GM18858 (cell line): ENCODE data around the gene PHACTR1.

Experiments
- ATAC-seq: cut with Tn5 transposase; IDR thresholded peaks from one replicate; pipeline ENCODE4 v1.9.1; 2021; ENCODE audit not compliant: unreplicated experiment

PHACTR1 gene

DNA sequence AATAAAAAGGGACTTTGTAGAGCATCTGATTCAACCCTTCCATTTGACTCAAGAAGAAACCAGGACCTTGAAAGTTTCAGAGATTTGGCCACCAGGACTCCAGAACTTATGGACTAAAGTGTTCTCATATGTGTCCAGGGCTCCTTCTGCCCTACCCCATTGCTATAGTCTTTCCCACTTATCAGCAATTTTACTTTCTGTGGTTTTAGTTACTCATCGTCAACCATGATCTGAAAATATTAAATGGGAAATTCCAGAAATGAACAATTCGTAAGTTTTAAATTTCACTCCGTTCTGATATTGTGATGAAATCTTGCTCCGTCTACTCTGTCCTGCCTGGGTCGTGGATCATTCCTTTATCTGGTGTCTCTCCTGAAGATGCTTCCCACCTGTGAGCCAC is 259.8 kb downstream of the PHACTR1 start:
- ATAC-seq = no peak

DNA sequence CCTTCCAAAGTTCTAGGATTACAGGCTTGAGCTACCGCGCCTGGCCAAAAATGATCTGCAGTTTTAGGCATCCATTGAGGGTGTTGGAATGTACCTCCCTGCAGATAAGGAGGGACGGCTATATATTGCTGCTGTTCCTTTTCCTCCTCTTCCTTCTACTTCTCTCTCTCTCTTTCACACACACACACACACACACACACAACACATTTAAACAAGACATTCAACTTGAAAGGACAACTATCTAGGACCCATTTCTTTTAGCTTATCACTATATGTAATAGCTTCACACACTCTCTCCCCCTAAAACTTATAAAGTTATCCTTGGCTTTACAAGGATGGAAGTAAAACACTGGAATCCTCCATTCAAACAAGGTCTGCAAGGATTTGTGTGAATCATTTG is 260.6 kb downstream of the PHACTR1 start:
- no peak for ATAC-seq

DNA sequence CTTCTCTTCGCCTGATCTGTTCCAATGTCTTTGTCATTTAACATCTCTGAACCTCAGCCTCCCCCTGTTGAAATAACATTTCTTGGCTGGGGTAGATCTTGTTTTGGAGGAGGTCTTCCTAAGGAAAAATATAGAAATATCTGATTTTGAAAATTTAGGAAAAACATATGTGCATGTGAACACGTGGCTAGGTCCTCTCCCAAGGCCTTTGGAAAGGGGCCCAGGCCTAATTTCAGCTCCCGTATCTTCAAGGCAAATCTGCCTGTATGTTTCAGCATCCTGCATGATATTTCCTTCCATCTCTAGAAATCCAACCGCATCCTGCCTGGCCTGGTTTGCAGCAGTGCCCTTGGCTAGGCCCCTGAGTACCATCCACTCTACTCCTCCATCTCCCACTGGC is 261.2 kb downstream of the PHACTR1 start:
- ATAC-seq = no peak

DNA sequence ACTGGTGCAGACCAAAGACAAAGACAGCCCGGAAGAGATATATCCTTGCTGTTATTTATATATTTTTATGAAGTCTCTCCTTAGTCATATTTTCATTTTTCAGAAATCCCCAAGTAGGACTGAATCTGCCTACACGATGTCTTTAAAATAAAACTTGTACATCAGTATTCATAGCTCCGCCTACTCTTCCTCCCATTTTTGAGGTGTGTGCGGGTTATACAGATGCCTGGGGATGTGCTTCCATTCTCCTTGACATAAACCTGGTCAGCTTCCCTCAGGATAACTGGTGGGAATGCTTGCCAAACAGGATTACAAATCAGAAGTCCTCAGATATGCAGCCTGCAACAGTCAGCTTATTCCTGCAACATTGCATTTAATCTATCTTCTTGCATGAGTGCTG is 264.2 kb downstream of the PHACTR1 start:
- ATAC-seq = no peak

DNA sequence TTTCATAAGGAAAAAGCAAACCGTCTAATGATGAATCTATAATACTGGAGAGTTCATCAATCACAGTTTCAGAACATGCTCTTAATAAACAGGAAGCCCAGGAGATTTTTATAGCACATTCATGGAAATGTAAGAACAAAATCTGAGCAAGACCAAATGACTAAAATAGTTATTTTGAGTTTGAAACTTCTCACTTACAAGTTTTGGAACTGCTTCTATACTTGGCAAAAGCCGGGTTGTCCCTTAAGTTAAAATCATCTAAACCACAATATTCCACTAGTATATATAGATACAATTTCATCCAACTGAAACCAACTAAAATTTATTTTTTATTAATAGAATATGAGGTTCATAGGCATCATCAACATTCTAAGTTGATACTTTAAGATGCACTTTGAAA is 268.2 kb downstream of the PHACTR1 start:
- no peak for ATAC-seq

DNA sequence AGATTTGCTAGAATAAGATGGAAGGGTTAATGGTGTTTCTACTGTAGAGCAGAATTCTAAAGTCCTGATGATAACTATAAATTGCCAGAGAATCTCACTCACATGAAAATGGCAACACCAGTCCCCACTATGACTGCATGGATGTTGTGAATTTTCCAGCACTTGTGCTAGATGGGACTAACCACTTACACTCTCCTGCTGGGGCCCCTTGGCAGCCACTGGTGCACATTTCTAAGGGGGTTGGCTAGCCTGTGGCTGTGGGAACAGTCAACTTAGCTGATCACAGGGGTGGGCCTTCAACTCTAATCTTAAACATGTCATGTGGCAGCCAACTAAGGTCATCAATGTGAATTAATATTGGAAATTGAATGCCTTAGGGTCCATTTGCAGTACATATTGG is 271.2 kb downstream of the PHACTR1 start:
- ATAC-seq = no peak

DNA sequence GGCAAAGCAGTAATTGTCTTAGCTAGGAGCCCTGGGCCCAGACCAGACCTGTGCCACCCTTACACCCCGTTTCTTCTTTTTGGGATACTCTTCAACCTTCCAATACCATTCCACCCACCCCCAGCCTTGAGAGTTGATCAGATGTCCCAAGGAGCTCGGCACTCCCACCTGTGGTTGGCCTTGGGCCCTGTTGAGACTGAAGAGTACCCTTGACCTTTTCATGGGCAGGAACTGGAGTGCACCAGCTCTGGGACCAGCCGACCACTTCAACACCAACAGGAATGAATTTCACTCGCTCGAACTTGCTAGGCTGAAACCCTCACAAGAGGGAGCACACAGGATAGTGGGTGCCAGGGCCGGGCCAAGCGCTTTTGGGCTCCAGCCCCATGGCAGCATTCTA is 273.6 kb downstream of the PHACTR1 start:
- no peak for ATAC-seq

DNA sequence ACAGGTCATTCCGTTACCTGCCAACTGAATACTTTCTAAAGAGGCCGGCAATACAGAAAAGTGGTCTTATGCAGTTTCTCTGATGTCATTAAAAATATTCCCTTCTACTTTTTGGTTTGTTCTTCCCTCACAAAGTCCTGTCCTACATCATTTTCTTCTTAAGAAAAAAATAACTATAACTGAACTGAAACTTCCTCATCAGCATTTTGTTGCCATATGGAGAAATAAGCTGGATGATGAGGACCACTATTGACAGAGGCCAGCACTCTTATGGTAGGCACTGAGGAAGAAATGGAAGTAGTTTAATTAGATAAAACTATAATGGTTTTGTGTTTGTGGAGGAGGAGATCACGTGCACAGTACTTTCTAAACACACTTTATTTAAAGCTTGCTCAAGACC is 274.9 kb downstream of the PHACTR1 start:
- ATAC-seq = no peak

DNA sequence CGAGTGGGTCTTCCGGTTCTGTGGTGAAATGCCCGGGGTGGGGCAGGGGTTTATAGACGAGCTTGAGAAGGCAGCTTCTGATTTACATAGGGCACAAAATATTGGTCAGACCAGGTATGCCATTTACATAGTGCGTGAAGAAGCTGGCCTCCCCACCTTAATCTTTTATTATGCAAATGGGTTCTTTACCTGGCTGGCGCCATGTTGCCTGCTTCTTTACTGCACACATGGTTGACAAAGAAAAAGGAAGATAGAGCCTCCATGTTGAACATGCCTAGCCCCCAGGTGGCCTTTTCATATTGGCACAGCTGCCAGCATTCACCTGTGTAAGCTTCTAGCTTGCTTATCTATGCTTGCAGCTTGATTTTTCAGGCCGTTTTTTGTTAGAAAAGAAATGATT is 276.2 kb downstream of the PHACTR1 start:
- ATAC-seq = no peak

DNA sequence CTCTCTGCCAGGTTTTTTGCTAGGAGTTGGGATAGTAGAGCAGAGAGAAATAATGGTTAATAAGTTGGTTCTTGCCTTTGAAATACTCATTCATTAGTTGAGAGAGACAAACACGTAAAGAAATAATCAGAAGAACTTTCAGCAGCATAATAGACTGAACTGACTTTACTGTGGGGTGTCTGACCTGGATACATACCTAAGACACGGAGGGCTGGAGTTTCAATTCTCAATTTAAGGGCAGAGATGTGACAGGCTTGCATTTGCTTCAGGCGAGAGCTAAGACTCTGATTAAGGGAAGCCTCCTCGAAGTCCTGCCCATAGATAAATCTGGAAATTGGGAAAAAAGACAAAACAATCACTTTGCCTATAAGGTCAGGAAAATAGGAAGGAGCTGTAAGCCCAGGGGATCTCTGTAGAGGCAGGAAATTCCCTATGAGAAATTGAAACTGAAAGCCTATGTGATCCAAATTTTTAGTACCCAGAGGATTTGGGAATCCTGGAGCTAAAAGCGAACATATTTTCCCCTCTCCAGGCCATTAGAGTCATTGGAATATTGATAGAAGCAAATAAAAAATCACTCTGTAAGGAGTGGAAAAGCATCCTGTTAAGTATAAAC is 276.8 kb downstream of the PHACTR1 start:
- no peak for ATAC-seq

DNA sequence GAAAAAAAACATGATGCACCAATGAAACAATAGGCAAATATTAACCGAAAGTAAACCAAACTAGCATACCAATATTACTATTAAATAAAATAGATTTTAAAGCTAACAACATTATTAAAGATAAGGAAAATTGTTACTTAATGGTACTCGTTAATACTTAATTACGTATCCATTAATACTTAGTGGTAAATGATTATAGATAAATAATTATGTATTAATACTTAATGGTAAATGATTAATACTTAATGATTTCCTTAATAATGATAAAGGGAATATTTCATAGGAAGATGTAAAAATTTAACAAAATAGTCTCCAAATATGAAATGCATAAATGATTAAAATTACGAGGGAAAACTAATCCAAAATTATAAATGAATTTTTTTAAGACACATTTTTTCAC is 278.9 kb downstream of the PHACTR1 start:
- ATAC-seq = no peak

DNA sequence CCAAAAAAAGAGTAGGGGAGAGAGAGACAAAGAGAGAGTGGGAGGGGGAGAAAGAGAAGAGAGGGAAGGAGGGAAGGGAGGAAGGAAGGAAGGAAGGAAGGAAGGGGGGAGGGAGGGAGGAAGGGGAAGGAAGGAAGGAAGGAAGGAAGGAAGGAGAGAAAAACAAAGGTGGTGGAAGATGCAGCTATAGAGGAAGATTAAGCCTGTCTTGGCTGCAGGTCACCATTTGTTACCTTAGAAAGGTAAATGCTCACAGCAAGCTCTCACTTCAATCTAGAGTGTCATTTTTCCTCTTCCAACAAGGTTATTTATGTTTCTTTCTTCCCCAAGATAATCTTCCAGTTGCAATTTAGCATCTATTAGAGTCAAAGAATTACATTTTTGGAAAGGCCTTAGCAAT is 284.0 kb downstream of the PHACTR1 start:
- no peak for ATAC-seq

DNA sequence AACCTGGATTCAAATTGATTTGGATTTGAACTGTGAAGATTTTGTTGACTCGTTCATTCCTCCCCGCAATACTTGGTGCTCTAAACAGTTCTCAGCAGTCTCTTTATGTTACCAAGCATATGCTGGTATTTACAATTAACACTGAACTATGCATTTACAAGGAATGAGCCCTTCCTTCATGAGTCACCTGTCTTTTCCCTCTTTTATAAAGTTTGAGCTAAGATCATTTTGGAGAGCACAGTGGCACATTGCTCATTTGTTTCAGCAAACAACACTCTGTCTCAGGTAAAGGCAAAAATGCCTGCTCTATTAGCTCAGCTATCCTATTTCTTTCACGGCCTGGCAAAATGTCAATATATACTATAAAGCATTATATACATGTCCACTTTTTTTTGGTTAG is 285.4 kb downstream of the PHACTR1 start:
- ATAC-seq = no peak

DNA sequence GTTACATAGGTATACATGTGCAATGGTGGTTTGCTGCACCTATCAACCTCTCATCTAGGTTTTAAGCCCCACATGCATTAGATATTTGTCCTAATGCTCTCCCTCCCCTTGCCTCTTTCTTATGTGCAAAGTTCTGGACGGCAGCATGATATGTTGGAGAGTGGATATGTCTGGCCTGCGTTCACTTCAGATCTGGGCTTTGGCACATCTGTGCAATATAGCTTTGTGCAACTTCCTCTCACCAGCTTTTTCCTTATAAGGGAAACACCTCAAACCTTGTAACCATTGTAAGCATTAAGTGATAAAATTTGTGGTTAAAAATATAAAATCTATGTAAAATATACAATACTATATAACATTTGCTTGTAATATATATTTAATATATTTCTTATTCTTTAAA is 288.0 kb downstream of the PHACTR1 start:
- ATAC-seq = no peak

DNA sequence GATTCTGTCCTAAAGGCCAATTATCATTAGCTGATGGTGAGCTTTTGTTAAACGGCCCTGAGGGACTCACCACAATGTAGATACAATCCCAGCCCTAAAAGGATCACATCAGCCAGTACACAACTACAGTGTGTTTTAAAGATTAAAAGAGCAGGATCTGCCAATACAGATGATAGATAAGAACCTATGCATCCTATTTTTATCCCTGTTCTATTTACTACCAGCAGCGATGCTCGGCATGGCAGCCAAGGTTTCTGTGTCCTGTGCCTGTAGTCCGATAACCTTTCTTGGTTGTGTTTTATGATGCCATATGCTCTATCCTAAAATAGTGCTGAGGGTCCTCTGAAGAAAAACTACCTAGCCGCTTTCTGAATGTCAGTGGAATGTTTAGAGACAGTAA is 289.4 kb downstream of the PHACTR1 start:
- no peak for ATAC-seq

DNA sequence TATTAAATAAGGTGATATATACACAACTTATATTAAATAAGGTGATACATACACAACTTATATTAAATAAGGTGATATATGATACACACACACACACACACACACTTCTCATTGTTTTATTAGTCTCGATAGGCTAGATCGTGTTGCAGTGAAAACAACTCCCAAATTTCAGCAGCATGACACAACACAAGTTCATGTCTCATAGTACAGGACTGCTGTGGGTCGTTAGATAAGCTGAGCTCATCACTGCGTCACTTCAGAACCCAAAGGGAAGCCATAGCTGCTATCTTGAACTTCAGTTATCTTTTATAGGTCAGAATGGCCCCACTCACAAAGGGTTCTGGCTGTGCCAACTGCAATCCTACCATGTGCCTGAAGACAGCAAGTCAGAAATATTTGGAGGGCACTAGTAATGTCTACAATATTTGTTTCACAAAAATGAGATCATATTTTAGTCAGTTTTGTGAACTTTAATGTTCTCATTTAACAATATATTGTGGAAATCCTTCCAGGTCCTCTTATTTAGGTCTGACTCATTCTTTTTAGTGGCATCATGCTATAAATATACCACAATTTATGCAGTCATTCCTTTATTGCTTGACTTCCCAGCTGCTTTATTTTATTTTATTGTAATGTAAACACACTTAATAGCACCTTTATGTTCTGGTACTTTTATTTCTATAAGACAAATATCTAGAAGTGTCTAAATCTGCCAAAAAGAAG is 290.2 kb downstream of the PHACTR1 start:
- ATAC-seq = no peak

DNA sequence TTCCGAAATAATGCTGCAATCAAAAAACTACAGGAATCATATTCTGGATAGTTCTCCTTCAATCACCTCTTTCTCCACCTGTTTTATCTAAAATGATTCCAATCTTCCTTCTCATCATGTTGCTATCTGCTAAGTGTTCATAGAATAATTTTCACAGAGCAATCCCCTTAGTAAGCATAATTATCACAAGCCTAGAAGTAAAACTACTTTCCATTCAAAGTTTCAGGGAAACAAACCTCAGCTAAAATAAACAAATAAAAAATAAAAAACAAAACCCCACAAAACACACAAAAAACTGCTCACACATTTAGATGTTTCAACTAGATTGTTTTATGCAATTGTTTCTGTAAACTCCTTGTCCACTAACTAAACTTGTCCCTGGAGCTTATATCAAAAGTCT is 291.2 kb downstream of the PHACTR1 start:
- ATAC-seq = no peak

DNA sequence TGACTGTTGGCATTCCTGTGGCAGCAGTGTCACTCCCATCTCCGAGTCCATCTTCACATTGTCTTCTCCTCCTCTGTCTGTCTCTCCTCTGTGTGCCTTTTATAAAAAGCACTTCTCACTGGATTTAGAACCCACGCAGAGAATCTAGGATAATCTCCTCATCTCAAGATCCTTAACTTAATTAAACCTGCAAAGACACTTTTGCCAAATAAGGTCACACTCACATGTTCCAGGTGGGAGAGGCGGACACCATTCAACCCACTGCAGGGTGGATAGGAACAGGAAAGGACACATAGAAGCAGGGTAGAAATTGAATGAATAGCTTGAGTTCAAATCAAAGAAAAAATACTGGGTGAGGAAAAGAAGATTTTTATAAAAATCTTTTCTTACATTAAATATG is 292.5 kb downstream of the PHACTR1 start:
- no peak for ATAC-seq

DNA sequence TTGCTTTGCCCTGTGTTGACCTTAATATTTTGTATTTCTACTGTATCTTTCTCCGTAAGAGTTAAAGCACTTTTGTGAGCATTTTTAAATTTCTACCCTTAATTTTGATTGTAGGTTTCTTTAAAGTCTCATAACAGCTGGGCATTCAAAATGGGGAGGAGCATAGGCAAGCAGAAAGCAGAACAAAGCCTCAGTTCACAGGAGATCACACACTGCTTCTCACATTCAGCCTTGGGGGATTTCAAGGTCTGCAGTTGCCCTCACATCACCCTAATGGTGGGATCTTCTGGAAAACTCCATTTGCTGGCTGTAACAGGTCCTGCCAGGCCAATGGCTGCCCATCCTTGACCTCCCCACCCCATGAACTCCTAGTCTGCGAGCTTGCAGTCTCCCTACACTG is 292.9 kb downstream of the PHACTR1 start:
- no peak for ATAC-seq

DNA sequence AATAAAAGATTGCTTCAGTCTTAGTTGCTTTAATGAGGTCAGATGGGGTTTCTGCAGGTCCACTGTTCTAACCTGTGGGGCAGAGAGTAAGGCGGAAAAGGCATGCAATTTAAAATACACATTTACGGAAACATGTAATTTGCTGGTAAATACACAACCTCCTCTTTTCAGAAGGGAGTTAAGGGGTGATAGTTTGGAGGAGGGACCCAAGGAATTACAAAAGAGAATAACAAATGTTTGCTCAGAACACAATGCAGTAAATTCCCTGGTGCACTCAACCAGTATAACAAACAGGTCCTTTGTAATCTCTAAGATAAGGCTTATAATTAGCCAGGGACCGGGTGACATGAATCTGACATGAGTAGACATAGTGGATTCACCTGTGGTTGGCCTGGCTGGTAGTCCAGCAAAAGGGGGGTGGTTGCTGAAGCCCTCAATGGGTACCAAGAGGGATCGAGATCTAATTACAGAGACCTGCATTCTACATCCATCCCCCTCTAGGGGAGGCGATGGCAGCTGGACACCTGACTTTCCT is 295.1 kb downstream of the PHACTR1 start:
- no peak for ATAC-seq

DNA sequence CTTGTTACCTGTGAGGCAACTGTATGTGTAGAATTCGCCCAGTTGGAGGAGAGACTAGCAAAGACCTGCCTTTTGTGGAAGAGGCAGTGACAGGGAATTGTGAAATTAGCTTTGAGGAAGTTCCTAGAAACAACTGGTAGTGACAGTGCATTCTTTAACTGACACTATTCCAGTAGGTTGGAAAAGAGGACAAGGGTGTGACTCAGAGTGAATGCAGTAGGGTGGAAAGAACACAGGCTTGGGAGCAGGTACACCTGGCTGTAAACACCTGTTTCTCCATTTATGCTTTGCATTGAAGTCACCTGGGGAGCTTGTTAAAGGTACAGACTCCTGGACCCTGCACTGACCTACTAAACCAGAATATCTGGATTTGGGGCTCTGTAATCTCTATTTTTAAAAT is 295.7 kb downstream of the PHACTR1 start:
- no peak for ATAC-seq

DNA sequence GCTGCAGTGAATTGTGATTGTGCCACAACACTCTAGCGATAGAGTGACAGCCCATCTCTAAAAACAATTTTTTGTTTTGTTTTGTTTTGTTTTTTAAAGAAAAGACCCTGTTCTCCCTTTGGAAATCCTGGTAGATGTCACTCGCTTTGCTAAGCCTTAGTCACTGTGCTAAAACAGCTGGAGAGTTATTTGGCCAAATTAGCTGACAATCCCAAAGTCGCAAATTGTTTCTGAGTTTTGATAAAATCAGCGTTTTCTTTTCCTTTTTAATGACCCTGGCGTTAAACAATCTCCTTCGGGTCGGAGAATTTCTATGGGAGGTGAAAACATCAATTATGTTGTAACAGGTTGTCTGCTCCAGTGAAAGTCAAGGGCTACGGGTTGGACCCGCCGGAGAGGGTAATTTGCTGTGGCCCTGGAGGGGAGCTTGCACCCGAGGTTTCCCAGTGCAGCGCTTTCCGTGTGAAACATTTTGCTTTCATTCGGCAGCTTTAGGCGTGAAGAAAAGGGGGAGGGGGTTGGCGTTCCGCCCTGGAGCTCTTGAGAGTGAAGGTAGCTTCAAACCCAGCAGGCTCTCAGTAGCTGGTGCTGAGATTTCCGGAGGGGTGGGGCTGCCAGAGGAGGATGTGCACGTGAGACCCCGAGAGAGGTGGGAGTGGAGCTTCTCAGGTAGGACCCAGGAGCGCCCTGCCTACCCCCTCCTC is 296.6 kb downstream of the PHACTR1 start:
- no peak for ATAC-seq
